ENCODE results near the gene PDHX. TPM values are rescaled to one million over a fixed set of nuclear protein-coding genes. Genes with fewer than 3 reads are reported as not detected.
"Not testable (repeated sequence)": the region's sequence is repeated elsewhere in the genome, so short reads cannot be mapped to it uniquely, and the experiment has no call there.

Gene PDHX
- 46.3 and 50.0 TPM in 2 replicates for total RNA-seq (2014; rRNA removed; shearing (Covaris generic))

GRCh38 chr11:34916015-34916842, at the start of gene PDHX, which contains the start of gene APIP:
PDHX (plus strand) TSS chr11:34916618; CDS start chr11:34916656, 38 bp downstream.
APIP (minus strand) TSS chr11:34916379; CDS start chr11:34916284, 95 bp downstream.
- H3K36me3 ChIP-seq (replicated peaks; ENCODE audit: control insufficient read depth, insufficient read depth, low read length) = no peaks in the 10 kb centered on the region; the same call in 1 of the 2 replicates

GRCh38 chr11:34869425-34869824, 47.0 kb upstream of the PDHX start:
- peak; percentile 43 for DNase-seq
- H3K36me3 ChIP-seq (replicated peaks; ENCODE audit: control insufficient read depth, insufficient read depth, low read length) = no peaks in the 10 kb centered on the region
- no peaks in the 10 kb centered on the region for H3K27me3 ChIP-seq (ENCODE audit: control insufficient read depth, insufficient read depth, low read length)
- no peak overlapping the region for H3K4me3 ChIP-seq (ENCODE audit: insufficient read depth, low read depth, low read length)

More at GRCh38 chr11:34916015-34916842, at the start of gene PDHX, which contains the start of gene APIP:
- peak; percentile 98 for DNase-seq
- peak within 1 kb of the TSS; percentile 95 for H3K4me3 ChIP-seq (ENCODE audit: insufficient read depth, low read depth, low read length)
- no peaks in the 10 kb centered on the region for H3K27me3 ChIP-seq (ENCODE audit: control insufficient read depth, insufficient read depth, low read length)

GRCh38 chr11:34870548-34871196, 45.7 kb upstream of the PDHX start:
- Histone ChIP-seq H3K36me3 (replicated peaks; ENCODE audit: control insufficient read depth, insufficient read depth, low read length) (no peaks in the 10 kb centered on the region), H3K4me3 (ENCODE audit: insufficient read depth, low read depth, low read length) (no peak overlapping the region)
- DNase-seq = no peak

GRCh38 chr11:34874202-34874601, 42.2 kb upstream of the PDHX start:
- H3K4me3 ChIP-seq (ENCODE audit: insufficient read depth, low read depth, low read length) = no peak overlapping the region
- no peaks in the 10 kb centered on the region for H3K27me3 ChIP-seq (ENCODE audit: control insufficient read depth, insufficient read depth, low read length)
- no peak for DNase-seq

More at GRCh38 chr11:34870548-34871196, 45.7 kb upstream of the PDHX start:
- H3K27me3 ChIP-seq (ENCODE audit: control insufficient read depth, insufficient read depth, low read length) = no peaks in the 10 kb centered on the region

GRCh38 chr11:34877375-34877975, 38.9 kb upstream of the PDHX start:
- no peak for DNase-seq
- H3K36me3 ChIP-seq (replicated peaks; ENCODE audit: control insufficient read depth, insufficient read depth, low read length) = no peaks in the 10 kb centered on the region
- H3K4me3 ChIP-seq (ENCODE audit: insufficient read depth, low read depth, low read length) = no peak overlapping the region
- H3K27me3 ChIP-seq (ENCODE audit: control insufficient read depth, insufficient read depth, low read length) = no peaks in the 10 kb centered on the region

More at GRCh38 chr11:34874202-34874601, 42.2 kb upstream of the PDHX start:
- H3K36me3 ChIP-seq (replicated peaks; ENCODE audit: control insufficient read depth, insufficient read depth, low read length) = no peaks in the 10 kb centered on the region

- H3K27me3 ChIP-seq (ENCODE audit: control insufficient read depth, insufficient read depth, low read length) = no peaks in the 10 kb centered on the region
- no peaks in the 10 kb centered on the region for H3K36me3 ChIP-seq (replicated peaks; ENCODE audit: control insufficient read depth, insufficient read depth, low read length)
- DNase-seq = no peak
- H3K4me3 ChIP-seq (ENCODE audit: insufficient read depth, low read depth, low read length) = no peak overlapping the region
These were observed 34.5 kb upstream of the PDHX start for GRCh38 chr11:34881900-34882299.

GRCh38 chr11:34886609-34887008, 29.8 kb upstream of the PDHX start:
- Histone ChIP-seq H3K36me3 (replicated peaks; ENCODE audit: control insufficient read depth, insufficient read depth, low read length) (no peaks in the 10 kb centered on the region), H3K27me3 (ENCODE audit: control insufficient read depth, insufficient read depth, low read length) (no peaks in the 10 kb centered on the region), H3K4me3 (ENCODE audit: insufficient read depth, low read depth, low read length) (no peak overlapping the region)
- DNase-seq = no peak

- H3K27me3 ChIP-seq (ENCODE audit: control insufficient read depth, insufficient read depth, low read length) = no peaks in the 10 kb centered on the region
- DNase-seq = no peak
- H3K36me3 ChIP-seq (replicated peaks; ENCODE audit: control insufficient read depth, insufficient read depth, low read length) = no peaks in the 10 kb centered on the region
- no peak overlapping the region for H3K4me3 ChIP-seq (ENCODE audit: insufficient read depth, low read depth, low read length)
These were observed 29.2 kb upstream of the PDHX start for GRCh38 chr11:34887260-34887659.

- no peaks in the 10 kb centered on the region for H3K36me3 ChIP-seq (replicated peaks; ENCODE audit: control insufficient read depth, insufficient read depth, low read length)
- H3K4me3 ChIP-seq (ENCODE audit: insufficient read depth, low read depth, low read length) = no peak overlapping the region
- no peak for DNase-seq
These were observed 26.3 kb upstream of the PDHX start for GRCh38 chr11:34890089-34890488.

GRCh38 chr11:34890812-34891211, 25.6 kb upstream of the PDHX start:
- peak; percentile 19 for DNase-seq
- no peaks in the 10 kb centered on the region for H3K27me3 ChIP-seq (ENCODE audit: control insufficient read depth, insufficient read depth, low read length)
- H3K36me3 ChIP-seq (replicated peaks; ENCODE audit: control insufficient read depth, insufficient read depth, low read length) = no peaks in the 10 kb centered on the region
- no peak overlapping the region for H3K4me3 ChIP-seq (ENCODE audit: insufficient read depth, low read depth, low read length)

More at GRCh38 chr11:34890089-34890488, 26.3 kb upstream of the PDHX start:
- H3K27me3 ChIP-seq (ENCODE audit: control insufficient read depth, insufficient read depth, low read length) = no peaks in the 10 kb centered on the region

- Histone ChIP-seq H3K36me3 (replicated peaks; ENCODE audit: control insufficient read depth, insufficient read depth, low read length) (no peaks in the 10 kb centered on the region), H3K4me3 (ENCODE audit: insufficient read depth, low read depth, low read length) (no peak overlapping the region), H3K27me3 (ENCODE audit: control insufficient read depth, insufficient read depth, low read length) (no peaks in the 10 kb centered on the region)
- no peak for DNase-seq
These were observed 24.8 kb upstream of the PDHX start for GRCh38 chr11:34891611-34892010.

- no peak for DNase-seq
- Histone ChIP-seq H3K27me3 (ENCODE audit: control insufficient read depth, insufficient read depth, low read length) (no peaks in the 10 kb centered on the region), H3K36me3 (replicated peaks; ENCODE audit: control insufficient read depth, insufficient read depth, low read length) (no peaks in the 10 kb centered on the region), H3K4me3 (ENCODE audit: insufficient read depth, low read depth, low read length) (no peak overlapping the region)
These were observed 23.0 kb upstream of the PDHX start for GRCh38 chr11:34893416-34893815.

GRCh38 chr11:34896191-34896590, 20.2 kb upstream of the PDHX start:
- H3K36me3 ChIP-seq (replicated peaks; ENCODE audit: control insufficient read depth, insufficient read depth, low read length); H3K4me3 ChIP-seq (ENCODE audit: insufficient read depth, low read depth, low read length); H3K27me3 ChIP-seq (ENCODE audit: control insufficient read depth, insufficient read depth, low read length); DNase-seq: not testable (repeated sequence)

- no peaks in the 10 kb centered on the region; the same call in 1 of the 2 replicates for H3K36me3 ChIP-seq (replicated peaks; ENCODE audit: control insufficient read depth, insufficient read depth, low read length)
- DNase-seq = no peak
- H3K4me3 ChIP-seq (ENCODE audit: insufficient read depth, low read depth, low read length) = no peak overlapping the region
- no peaks in the 10 kb centered on the region for H3K27me3 ChIP-seq (ENCODE audit: control insufficient read depth, insufficient read depth, low read length)
These were observed 19.1 kb upstream of the PDHX start for GRCh38 chr11:34897171-34897870.
